ENCODE measurements around the gene POU2F1. TPM values are rescaled to one million over a fixed set of nuclear protein-coding genes. Genes with fewer than 3 reads are reported as not detected.

The POU2F1 gene
- total RNA-seq, 1 experiment from 2014 or later: 24.5 TPM

DNA sequence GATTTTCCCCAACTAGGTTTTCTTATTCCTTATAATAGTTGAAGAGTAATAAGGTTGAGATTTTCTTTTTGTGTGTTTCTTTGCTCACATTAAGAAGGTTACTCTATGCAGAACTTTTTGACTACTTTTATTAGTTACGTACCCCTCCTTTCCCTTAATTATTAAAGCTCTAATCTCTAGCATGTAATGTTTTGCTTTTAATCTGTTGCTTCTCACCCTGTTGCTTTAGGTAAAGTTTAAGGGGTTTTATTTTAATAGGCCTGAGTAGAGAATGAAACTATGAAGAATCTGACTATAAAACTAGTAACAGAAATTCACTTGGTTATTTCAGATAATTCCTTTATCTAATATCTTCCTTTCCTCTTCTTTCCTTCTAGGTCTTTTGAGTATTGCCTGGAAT lies 53.4 kb downstream of the POU2F1 start (continued):
- TF ChIP-seq, protein P1, sequence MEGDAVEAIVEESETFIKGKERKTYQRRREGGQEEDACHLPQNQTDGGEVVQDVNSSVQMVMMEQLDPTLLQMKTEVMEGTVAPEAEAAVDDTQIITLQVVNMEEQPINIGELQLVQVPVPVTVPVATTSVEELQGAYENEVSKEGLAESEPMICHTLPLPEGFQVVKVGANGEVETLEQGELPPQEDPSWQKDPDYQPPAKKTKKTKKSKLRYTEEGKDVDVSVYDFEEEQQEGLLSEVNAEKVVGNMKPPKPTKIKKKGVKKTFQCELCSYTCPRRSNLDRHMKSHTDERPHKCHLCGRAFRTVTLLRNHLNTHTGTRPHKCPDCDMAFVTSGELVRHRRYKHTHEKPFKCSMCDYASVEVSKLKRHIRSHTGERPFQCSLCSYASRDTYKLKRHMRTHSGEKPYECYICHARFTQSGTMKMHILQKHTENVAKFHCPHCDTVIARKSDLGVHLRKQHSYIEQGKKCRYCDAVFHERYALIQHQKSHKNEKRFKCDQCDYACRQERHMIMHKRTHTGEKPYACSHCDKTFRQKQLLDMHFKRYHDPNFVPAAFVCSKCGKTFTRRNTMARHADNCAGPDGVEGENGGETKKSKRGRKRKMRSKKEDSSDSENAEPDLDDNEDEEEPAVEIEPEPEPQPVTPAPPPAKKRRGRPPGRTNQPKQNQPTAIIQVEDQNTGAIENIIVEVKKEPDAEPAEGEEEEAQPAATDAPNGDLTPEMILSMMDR (IDR thresholded peaks at IDR 0.05 in 2 of 3, conservative IDR thresholded peaks at IDR 0.05 in 1 of 3; ENCODE audit: borderline replicate concordance in 1 of 3, insufficient read depth in 1 of 3, low read depth in 2 of 3, low read length in 2 of 3): no peak
- TF ChIP-seq, protein P2, sequence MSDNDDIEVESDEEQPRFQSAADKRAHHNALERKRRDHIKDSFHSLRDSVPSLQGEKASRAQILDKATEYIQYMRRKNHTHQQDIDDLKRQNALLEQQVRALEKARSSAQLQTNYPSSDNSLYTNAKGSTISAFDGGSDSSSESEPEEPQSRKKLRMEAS (IDR thresholded peaks at IDR 0.05): no peak
- TF ChIP-seq YY1 (IDR thresholded peaks at IDR 0.05; ENCODE audit: extremely low read depth, insufficient replicate concordance, low read depth, low read length): no peak
- no peak for TF ChIP-seq EZH2phosphoT487 (IDR thresholded peaks at IDR 0.05; ENCODE audit: borderline replicate concordance)
- no peak for TF ChIP-seq CBX3 (IDR thresholded peaks at IDR 0.05; ENCODE audit: low read depth)
- no peak for TF ChIP-seq JUND (IDR thresholded peaks at IDR 0.05)

DNA sequence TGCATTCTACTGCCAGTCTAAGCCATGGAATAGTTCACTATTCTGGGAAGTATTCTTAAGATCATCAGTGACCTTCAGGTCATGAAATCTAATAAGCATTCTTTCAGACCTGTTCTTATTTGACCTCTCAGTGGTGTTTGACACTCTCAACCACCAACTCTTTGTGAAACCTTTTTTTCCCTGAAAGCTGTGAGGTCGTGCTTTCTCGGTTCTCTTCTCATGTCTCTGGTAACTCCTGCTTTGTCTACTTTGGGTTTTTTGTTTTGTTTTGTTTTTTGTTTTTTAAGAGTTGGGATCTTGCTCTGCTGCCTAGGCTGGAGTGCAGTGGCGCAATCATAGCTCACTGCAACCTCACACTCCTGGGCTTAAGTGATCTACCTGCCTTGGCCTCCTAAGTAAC lies 56.3 kb downstream of the POU2F1 start:
- no peak for TF ChIP-seq ZNF274 (IDR thresholded peaks at IDR 0.05; ENCODE audit: low read depth, low read length)
- TF ChIP-seq EZH2 (IDR thresholded peaks at IDR 0.05): no peak
- no peak for TF ChIP-seq JUND (IDR thresholded peaks at IDR 0.05)
- TF ChIP-seq EZH2phosphoT487 (IDR thresholded peaks at IDR 0.05; ENCODE audit: borderline replicate concordance): no peak
- no peak for TF ChIP-seq ZFX (IDR thresholded peaks at IDR 0.05)
- no peak for TF ChIP-seq SIN3A (IDR thresholded peaks at IDR 0.05; ENCODE audit: low read depth)
- TF ChIP-seq, protein P3, sequence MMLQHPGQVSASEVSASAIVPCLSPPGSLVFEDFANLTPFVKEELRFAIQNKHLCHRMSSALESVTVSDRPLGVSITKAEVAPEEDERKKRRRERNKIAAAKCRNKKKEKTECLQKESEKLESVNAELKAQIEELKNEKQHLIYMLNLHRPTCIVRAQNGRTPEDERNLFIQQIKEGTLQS (IDR thresholded peaks at IDR 0.05): no peak
- TF ChIP-seq YY1 (IDR thresholded peaks at IDR 0.05; ENCODE audit: extremely low read depth, insufficient replicate concordance, low read depth, low read length): no peak
- TF ChIP-seq, protein P1 (IDR thresholded peaks at IDR 0.05 in 2 of 3, conservative IDR thresholded peaks at IDR 0.05 in 1 of 3; ENCODE audit: borderline replicate concordance in 1 of 3, insufficient read depth in 1 of 3, low read depth in 2 of 3, low read length in 2 of 3): no peak
- no peak for TF ChIP-seq EGR1 (IDR thresholded peaks at IDR 0.05; ENCODE audit: low read depth)
- no peak for TF ChIP-seq CEBPB (IDR thresholded peaks at IDR 0.05; ENCODE audit: low read depth)
- no peak for TF ChIP-seq POLR2AphosphoS5 (IDR thresholded peaks at IDR 0.05; ENCODE audit: low read depth, low read length)
- no peak for TF ChIP-seq CBX3 (IDR thresholded peaks at IDR 0.05; ENCODE audit: low read depth)
- TF ChIP-seq SRF (IDR thresholded peaks at IDR 0.05; ENCODE audit: low read depth): no peak
- TF ChIP-seq, protein P4, sequence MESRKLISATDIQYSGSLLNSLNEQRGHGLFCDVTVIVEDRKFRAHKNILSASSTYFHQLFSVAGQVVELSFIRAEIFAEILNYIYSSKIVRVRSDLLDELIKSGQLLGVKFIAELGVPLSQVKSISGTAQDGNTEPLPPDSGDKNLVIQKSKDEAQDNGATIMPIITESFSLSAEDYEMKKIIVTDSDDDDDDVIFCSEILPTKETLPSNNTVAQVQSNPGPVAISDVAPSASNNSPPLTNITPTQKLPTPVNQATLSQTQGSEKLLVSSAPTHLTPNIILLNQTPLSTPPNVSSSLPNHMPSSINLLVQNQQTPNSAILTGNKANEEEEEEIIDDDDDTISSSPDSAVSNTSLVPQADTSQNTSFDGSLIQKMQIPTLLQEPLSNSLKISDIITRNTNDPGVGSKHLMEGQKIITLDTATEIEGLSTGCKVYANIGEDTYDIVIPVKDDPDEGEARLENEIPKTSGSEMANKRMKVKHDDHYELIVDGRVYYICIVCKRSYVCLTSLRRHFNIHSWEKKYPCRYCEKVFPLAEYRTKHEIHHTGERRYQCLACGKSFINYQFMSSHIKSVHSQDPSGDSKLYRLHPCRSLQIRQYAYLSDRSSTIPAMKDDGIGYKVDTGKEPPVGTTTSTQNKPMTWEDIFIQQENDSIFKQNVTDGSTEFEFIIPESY (IDR thresholded peaks at IDR 0.05; ENCODE audit: extremely low read depth, insufficient replicate concordance, low read length): no peak
- TF ChIP-seq FOSL1 (IDR thresholded peaks at IDR 0.05; ENCODE audit: low read depth): no peak
- no peak for TF ChIP-seq RAD21 (IDR thresholded peaks at IDR 0.05; ENCODE audit: low read depth)
- TF ChIP-seq SP1 (IDR thresholded peaks at IDR 0.05; ENCODE audit: low read depth): no peak
- TF ChIP-seq POLR2A (IDR thresholded peaks at IDR 0.05; ENCODE audit: borderline replicate concordance, extremely low read depth, insufficient read depth, insufficient read length): no peak
- Histone ChIP-seq H3K4me3 (replicated peaks in 1 of 2; ENCODE audit: low read depth in 1 of 2, low read length in 2 of 2) (no peak overlapping the region), H4K20me1 (ENCODE audit: insufficient read depth) (peaks cover 4% of the 10 kb centered on the region; the same call in 1 of the 2 replicates), H2AFZ (ENCODE audit: low read depth, low read length, poor library complexity, severe bottlenecking) (no peak overlapping the region), H3K9ac (ENCODE audit: low read length) (no peak overlapping the region), H3K36me3 (ENCODE audit: control insufficient read depth in 1 of 2, insufficient read depth in 2 of 2, low read length in 2 of 2) (no peaks in the 10 kb centered on the region), H3K27ac (ENCODE audit: low read depth, low read length) (no peak overlapping the region), H3K4me1 (ENCODE audit: control insufficient read depth in 1 of 2, insufficient read depth in 2 of 2, low read length in 2 of 2) (peaks cover 0 to 6% of the 10 kb centered on the region in 2 experiments; a peak in 1 of 4 replicates), H3K9me3 (ENCODE audit: control insufficient read depth in 1 of 2, insufficient read depth in 1 of 2, low read depth in 1 of 2, low read length in 2 of 2) (no peaks in the 10 kb centered on the region), H3K4me2 (ENCODE audit: low read length) (no peak overlapping the region), H3K27me3 (ENCODE audit: insufficient read depth, low read length) (no peaks in the 10 kb centered on the region), H3K79me2 (ENCODE audit: insufficient read depth, low read length) (peaks cover 60% of the 10 kb centered on the region), H3K9me2 (ENCODE audit: insufficient read depth) (no peaks in the 10 kb centered on the region)
- ChIA-PET CTCF (no interaction called here), RAD21 (ENCODE audit: low non-redundant PET in 1 of 2, low total read pairs in 2 of 2, uncharacterized antibody in 2 of 2, unreplicated experiment in 2 of 2) (no interaction called here), POLR2A (interaction anchor here (1.1 kb wide), 1 partner anchor 10 kb away, joined by 4 read pairs; no protein-coding TSS in a partner anchor)
- intact Hi-C loops (cut with micrococcal nuclease): no loop called here
- DNase-seq (ENCODE audit: low read depth, low spot score): no peak
- no TSS peak for BruUV-seq (replicated peaks)
- no peak for ATAC-seq

All from HCT116 (cell line).